Endodermal cell (in vitro differentiated cells): ENCODE measurements around the gene SNX5. TPM values are rescaled to one million over a fixed set of nuclear protein-coding genes. Genes with fewer than 3 reads are reported as not detected.

Source experiments
- DNase-seq: peaks from one replicate; pipeline ENCODE4 v3.0.0-alpha.2; 2017
- H3K27ac ChIP-seq: 2 replicates; pipeline ENCODE4 v1.5.1; 2013; ENCODE audit warnings: mild to moderate bottlenecking, low read depth, low read length, moderate library complexity
- H3K27me3 ChIP-seq: 2 replicates; pipeline ENCODE4 v1.6.1; 2013; ENCODE audit warnings: mild to moderate bottlenecking, low read length, moderate library complexity; ENCODE audit not compliant: insufficient read depth, control insufficient read depth, poor library complexity, severe bottlenecking
- H3K36me3 ChIP-seq: 2 replicates; pipeline ENCODE4 v1.7.0; 2013; ENCODE audit warnings: mild to moderate bottlenecking, low read length, moderate library complexity; ENCODE audit not compliant: control insufficient read depth, insufficient read depth
- H3K4me1 ChIP-seq: one replicate; pipeline ENCODE4 v1.7.0; 2013; ENCODE audit warnings: low read length; ENCODE audit not compliant: control insufficient read depth, insufficient read depth
- H3K4me3 ChIP-seq: 2 replicates; pipeline ENCODE4 v1.5.1; 2013; ENCODE audit warnings: mild to moderate bottlenecking, low read length, moderate library complexity
- H3K9ac ChIP-seq: 2 replicates; pipeline ENCODE4 v1.6.1; 2013; ENCODE audit warnings: mild to moderate bottlenecking, low read length, moderate library complexity; ENCODE audit not compliant: poor library complexity, severe bottlenecking; ENCODE audit errors: extremely low read depth
- H3K9me3 ChIP-seq: 2 replicates; pipeline ENCODE4 v1.6.1; 2013; ENCODE audit warnings: mild to moderate bottlenecking, low read length, moderate library complexity; ENCODE audit not compliant: control insufficient read depth
- H3K27ac Mint-ChIP-seq: 2 replicates; pipeline ENCODE4 v1.8.0; 2020; ENCODE audit warnings: mixed read lengths
- H3K27me3 Mint-ChIP-seq: 2 replicates; pipeline ENCODE4 v1.8.0; 2021; ENCODE audit warnings: mild to moderate bottlenecking, mixed read lengths; ENCODE audit not compliant: insufficient read depth
- H3K36me3 Mint-ChIP-seq: 2 replicates; pipeline ENCODE4 v1.8.0; 2020; ENCODE audit warnings: low read depth, mixed read lengths
- H3K4me1 Mint-ChIP-seq: 2 replicates; pipeline ENCODE4 v1.8.0; 2020; ENCODE audit warnings: mixed read lengths
- H3K4me3 Mint-ChIP-seq: 2 replicates; pipeline ENCODE4 v1.8.0; 2020; ENCODE audit warnings: mild to moderate bottlenecking, moderate library complexity, mixed read lengths
- H3K9me3 Mint-ChIP-seq: 2 replicates; pipeline ENCODE4 v1.8.0; 2020; ENCODE audit warnings: mild to moderate bottlenecking, mixed read lengths
- WGBS, 2 experiments: methylation state at CpG; one replicate each; pipeline versions ENCODE4 v1.1.5 to v1.1.7; 2013; ENCODE audit warnings: missing lambda C conversion rate in 2 of 2, mixed read lengths in 1 of 2; ENCODE audit not compliant: insufficient coverage in 1 of 2, insufficient read length in 1 of 2; 5-methylcytosine and 5-hydroxymethylcytosine counted together
- total RNA-seq, 2 donors: library from RNA; stranded (reverse); fragmentation: NEBNext Ultra II Directional in 1 of 2; extraction: Animal tissue kit (Norgen Biotek cat#: 25700) in 1 of 2; gene quantifications; 2 replicates in 1 of 2; 3 replicates in 1 of 2; pipeline ENCODE4 v1.2.1, GENCODE V29; 2021
- TF ChIP-seq, protein P1 (sequence below): fragments of 200-600 bp; sonication (generic); conservative IDR thresholded peaks from 2 replicates; pipeline ENCODE4 v1.5.0; 2021; ENCODE audit warnings: antibody characterized with exemption, mild to moderate bottlenecking

Gene SNX5
- total RNA-seq, 2 donors from 2014 or later, result 170 to 171 TPM

DNA sequence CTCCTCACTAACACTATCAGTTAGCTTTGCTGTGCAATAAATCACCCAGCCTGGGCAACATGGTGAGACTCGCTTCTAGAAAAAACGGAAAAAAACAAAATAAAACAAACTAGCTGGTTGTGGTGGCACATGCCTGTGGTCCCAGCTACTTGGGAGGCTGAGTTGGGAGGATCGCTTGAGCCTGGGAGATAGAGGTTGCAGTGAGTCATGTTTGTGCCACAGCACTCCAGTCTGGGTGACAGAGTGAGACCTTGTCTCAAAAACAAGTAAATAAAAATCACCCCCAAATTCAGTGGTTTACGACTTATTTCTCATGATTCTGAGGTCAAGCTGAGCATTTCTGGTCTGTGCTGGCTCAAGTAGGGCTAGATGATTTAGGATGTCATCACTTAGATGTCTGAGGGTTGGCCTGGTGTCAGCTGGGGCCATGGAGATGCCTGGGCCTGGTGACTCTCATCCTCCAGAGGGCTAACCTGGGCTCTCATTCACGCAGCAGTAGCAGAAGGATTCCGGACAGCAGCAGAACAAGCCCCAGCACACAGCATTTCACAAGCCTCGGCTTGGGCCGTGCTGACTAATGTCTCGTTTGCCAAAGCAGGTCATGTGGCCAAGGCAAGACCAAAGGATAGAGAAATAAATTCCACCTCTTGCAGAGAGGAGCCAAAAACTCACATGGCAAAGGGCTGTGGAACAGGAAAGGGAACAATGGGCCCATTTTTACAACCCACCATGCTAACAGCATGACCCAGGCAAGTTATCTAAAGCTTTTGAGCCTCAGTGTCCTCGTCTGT is 32.7 kb upstream of the SNX5 start:
- 83 to 86% methylated on average over 5 to 9 of the region's 10 CpGs for WGBS, 2 experiments
- H3K36me3 ChIP-seq, result no peaks in the 10 kb centered on the region
- no peaks in the 10 kb centered on the region for H3K27me3 ChIP-seq
- no peaks in the 10 kb centered on the region for H3K9me3 Mint-ChIP-seq
- no peak overlapping the region for H3K4me3 ChIP-seq
- no peaks in the 10 kb centered on the region for H3K36me3 Mint-ChIP-seq
- no peak overlapping the region for H3K27ac ChIP-seq
- H3K4me3 Mint-ChIP-seq, result no peak overlapping the region
- peaks cover 28% of the 10 kb centered on the region for H3K4me1 Mint-ChIP-seq
- no peaks in the 10 kb centered on the region for H3K27me3 Mint-ChIP-seq
- peaks cover 2% of the 10 kb centered on the region for H3K4me1 ChIP-seq
- H3K9ac ChIP-seq, result no peak overlapping the region
- no peaks in the 10 kb centered on the region for H3K9me3 ChIP-seq
- H3K27ac Mint-ChIP-seq, result peak overlapping the region; percentile 24
- DNase-seq, result peak; percentile 70
- TF ChIP-seq, protein P1, sequence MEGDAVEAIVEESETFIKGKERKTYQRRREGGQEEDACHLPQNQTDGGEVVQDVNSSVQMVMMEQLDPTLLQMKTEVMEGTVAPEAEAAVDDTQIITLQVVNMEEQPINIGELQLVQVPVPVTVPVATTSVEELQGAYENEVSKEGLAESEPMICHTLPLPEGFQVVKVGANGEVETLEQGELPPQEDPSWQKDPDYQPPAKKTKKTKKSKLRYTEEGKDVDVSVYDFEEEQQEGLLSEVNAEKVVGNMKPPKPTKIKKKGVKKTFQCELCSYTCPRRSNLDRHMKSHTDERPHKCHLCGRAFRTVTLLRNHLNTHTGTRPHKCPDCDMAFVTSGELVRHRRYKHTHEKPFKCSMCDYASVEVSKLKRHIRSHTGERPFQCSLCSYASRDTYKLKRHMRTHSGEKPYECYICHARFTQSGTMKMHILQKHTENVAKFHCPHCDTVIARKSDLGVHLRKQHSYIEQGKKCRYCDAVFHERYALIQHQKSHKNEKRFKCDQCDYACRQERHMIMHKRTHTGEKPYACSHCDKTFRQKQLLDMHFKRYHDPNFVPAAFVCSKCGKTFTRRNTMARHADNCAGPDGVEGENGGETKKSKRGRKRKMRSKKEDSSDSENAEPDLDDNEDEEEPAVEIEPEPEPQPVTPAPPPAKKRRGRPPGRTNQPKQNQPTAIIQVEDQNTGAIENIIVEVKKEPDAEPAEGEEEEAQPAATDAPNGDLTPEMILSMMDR, result no peak

DNA sequence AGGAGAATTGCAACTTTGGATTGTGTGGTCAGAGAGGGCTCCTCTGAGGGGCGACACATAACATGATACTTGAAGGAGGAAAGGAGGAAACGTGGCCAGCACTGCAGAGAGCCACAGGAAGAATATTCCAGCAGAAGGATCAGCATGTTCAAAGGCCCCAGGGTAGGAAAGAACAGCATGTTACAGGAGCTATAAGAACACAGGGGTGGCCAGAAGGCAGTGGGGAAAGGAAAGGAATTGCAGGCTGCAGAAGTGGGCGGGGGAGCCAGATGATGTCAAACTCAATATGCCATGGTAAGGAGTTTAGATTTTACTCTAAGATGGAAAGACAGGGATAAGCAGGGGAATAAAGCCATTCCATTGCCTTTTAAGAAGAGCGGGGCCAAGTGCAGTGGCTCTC is 31.0 kb upstream of the SNX5 start:
- no peak overlapping the region for H3K4me3 ChIP-seq
- DNase-seq, result no peak
- H3K27ac ChIP-seq, result no peak overlapping the region
- Mint-ChIP-seq H3K4me1 (peaks cover 24% of the 10 kb centered on the region), H3K27ac (no peak overlapping the region), H3K9me3 (no peaks in the 10 kb centered on the region), H3K4me3 (no peak overlapping the region), H3K36me3 (no peaks in the 10 kb centered on the region), H3K27me3 (no peaks in the 10 kb centered on the region)
- TF ChIP-seq, protein P1, result no peak
- no peaks in the 10 kb centered on the region for H3K36me3 ChIP-seq
- 84 to 100% methylated on average over 4 of the region's 4 CpGs for WGBS, 2 experiments
- H3K27me3 ChIP-seq, result no peaks in the 10 kb centered on the region
- H3K4me1 ChIP-seq, result peaks cover 3% of the 10 kb centered on the region
- no peak overlapping the region for H3K9ac ChIP-seq
- H3K9me3 ChIP-seq, result no peaks in the 10 kb centered on the region

DNA sequence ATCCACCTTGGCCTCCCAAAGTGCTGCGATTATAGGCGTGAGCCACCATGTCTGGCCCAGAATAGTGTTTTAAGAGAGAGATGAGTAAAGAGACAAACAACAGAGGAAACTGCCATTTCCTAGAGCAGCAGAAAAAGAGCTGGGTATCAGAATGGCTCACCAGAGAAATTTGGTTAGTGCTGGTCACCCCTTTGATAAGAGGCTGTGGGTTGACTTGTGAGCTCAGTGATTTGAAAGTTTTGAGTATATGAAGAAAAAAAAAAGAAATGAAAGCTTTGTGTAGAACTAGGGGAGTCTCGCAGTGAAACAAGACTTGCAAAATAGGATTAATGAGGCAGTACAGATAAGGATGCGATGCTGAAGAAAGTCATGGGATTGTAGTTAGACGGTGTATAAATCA is 29.9 kb upstream of the SNX5 start:
- TF ChIP-seq, protein P1, result no peak
- Histone ChIP-seq H3K4me1 (peaks cover 3% of the 10 kb centered on the region), H3K9ac (no peak overlapping the region), H3K27me3 (no peaks in the 10 kb centered on the region), H3K9me3 (no peaks in the 10 kb centered on the region), H3K27ac (no peak overlapping the region), H3K36me3 (no peaks in the 10 kb centered on the region), H3K4me3 (no peak overlapping the region)
- Mint-ChIP-seq H3K4me3 (no peak overlapping the region), H3K27me3 (no peaks in the 10 kb centered on the region), H3K36me3 (no peaks in the 10 kb centered on the region), H3K9me3 (no peaks in the 10 kb centered on the region), H3K27ac (no peak overlapping the region), H3K4me1 (peaks cover 24% of the 10 kb centered on the region)
- WGBS, 2 experiments, result 89 to 92% methylated on average over 5 of the region's 5 CpGs
- DNase-seq, result no peak
